Activated CD4-positive, CD25-positive, alpha-beta regulatory T cell treated with anti-CD3 and anti-CD28 coated beads, Interleukin-2, amount 50 U/mL, for 24 hours (primary cell): Measurements from ENCODE around the gene FMNL1.

Experiments used
- ATAC-seq, 2 donors: fragments of 150-1000 bp; cut with Tn5 transposase; one replicate each; pipeline ENCODE4 v1.10.0; 2021; ENCODE audit warnings: mild to moderate bottlenecking in 1 of 2, moderate library complexity in 1 of 2

Gene FMNL1

GRCh38 chr17:45260204-45260783 is 38.6 kb downstream of the FMNL1 start:
- no peak for ATAC-seq

- peak; percentile 84 to 85 for ATAC-seq
Measured at GRCh38 chr17:45261577-45262515, 40.2 kb downstream of the FMNL1 start, which contains the start of gene SPATA32. Gene SPATA32, minus strand, starts transcription at chr17:45262094. Its CDS starts 78 bp downstream, at chr17:45262016.

DNA sequence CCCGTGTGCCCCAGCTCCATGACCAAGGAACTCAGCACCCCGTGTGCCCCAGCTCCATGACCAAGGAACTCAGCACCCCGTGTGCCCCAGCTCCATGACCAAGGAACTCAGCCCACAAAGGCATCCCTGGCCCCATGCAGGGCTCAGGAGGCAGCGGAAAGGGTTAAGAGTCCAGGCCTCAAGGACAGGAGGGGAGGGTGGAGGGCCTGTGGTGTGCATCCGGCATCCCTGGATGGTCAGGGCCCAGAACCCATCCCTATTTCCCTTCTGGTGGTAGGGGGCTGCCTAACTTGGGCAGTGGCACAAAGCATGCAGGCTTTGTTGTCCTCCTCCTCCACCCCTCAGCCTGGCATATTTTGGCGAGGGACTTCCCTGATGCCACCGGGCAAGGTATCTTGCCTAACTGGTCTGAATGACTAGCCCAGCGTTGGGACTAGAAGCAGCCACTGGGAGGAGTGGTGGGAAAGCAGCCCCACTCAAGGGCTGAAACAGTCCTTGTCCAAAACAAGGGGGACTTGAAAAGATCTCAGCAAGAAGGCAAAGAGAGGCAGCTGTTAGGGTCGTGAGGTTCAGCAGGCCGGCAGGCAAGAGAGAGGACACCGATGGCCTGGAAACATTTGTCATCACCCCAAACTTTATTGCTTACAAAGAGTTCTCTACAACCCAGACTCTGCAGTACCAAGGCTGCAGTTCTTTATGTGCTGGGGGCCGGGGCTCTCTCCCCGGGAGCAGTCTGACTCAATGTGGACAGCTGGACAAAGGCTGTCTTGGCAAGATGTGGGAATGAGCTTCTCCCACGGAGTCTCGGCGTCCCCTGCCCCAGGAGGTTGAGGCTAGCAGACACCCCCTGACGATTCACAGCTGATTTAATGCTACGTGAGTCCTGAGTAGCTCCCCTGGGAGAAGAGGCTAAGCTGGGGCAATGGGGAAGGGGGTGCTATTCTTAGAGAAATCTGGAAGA is 41.1 kb downstream of the FMNL1 start:
- ATAC-seq: peak in 1 of 2 donors; percentile 11

DNA sequence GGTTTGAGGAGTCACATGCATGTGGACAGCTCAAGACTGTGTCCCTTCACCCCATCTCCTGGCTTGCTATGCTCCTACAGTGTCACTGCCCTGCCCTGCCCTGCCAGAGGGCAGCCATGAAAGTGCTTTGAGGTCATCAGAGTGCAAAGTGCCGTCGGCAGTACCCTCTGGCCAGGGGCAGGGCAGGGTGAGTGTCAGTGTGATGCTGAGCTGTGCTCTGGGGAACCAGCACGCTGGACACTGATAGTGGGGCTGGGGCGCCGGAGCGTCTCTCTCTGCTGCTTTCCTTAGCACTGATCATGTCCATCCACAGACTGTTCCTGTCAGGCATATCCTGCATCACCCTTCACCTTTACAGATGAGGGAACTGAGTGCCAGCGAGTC is 41.8 kb downstream of the FMNL1 start:
- ATAC-seq: no peak

- ATAC-seq: no peak
Measured at GRCh38 chr17:45264430-45264829, 42.7 kb downstream of the FMNL1 start.

GRCh38 chr17:45264988-45265387 is 43.3 kb downstream of the FMNL1 start:
- ATAC-seq: no peak

DNA sequence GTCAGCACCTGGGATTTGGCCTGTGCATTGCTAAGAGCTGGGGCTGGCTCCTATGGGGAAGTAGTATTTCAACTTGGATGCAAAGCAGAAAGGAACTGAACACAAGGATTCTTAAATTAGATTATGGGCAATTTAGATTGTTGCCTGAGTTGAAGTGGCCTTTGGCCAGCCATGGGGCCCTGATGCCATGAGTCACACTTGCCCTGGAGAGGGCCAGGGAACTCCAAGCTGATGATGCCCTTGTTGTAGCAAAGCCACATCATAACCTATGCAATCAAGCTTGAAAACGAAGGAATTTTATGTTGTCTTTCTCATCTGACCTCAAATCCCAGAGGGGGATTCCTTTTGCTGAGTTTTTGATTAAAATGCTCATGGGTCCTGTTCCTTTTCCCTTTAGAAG is 44.1 kb downstream of the FMNL1 start:
- ATAC-seq: no peak

- no peak for ATAC-seq
Measured at GRCh38 chr17:45266372-45266926, 44.8 kb downstream of the FMNL1 start.

GRCh38 chr17:45267436-45268055 is 45.9 kb downstream of the FMNL1 start:
- no peak for ATAC-seq

GRCh38 chr17:45269912-45270311 is 48.2 kb downstream of the FMNL1 start:
- ATAC-seq: peak; percentile 47 to 48

GRCh38 chr17:45270828-45271418 is 49.2 kb downstream of the FMNL1 start:
- peak; percentile 70 to 71 for ATAC-seq

DNA sequence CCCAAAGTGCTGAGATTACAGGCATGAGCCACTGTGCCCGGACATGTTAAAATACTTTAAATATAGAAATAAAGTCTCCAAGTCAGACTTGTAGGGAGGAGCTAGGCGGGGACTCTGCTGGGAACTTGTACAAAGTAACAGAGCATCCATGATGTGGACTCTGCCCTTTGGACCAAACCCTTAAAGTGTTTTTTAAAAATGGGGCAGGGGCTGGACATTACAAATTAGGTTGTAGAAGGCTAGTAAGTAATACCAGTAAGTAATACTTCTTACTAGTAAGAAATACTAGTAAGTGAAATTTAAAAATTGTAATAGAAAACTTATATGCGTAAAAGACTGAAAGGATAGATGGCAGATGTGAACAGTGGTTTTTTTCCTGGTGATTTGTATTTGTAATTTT is 49.9 kb downstream of the FMNL1 start:
- no peak for ATAC-seq

- no peak for ATAC-seq
Measured at GRCh38 chr17:45273551-45273957, 51.9 kb downstream of the FMNL1 start.

GRCh38 chr17:45274033-45274432 is 52.3 kb downstream of the FMNL1 start:
- ATAC-seq: no peak

- no peak for ATAC-seq
Measured at GRCh38 chr17:45276031-45276430, 54.3 kb downstream of the FMNL1 start.

GRCh38 chr17:45277216-45277849 is 55.6 kb downstream of the FMNL1 start:
- ATAC-seq: peak; percentile 89 to 93

DNA sequence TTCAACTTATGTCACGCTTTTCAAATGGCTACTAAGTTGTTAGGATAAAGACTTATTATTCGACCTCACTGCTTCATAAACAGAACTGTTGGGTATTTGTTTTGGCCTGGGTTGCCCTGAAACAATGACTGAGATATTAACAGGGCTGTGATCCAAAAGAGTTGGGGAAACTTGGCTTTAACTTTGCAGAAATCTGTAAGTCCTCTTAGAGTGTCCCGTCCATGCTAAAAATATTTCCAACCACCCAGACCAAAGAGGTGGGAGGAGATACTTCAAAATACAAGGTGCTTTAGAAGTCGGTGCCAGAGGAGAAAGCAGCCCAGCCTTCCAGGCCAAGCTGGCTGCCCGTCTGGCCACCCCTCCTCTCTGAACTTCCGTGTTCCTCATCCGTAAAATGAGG is 56.3 kb downstream of the FMNL1 start:
- no peak for ATAC-seq

- ATAC-seq: no peak
Measured at GRCh38 chr17:45279898-45280297, 58.2 kb downstream of the FMNL1 start.

DNA sequence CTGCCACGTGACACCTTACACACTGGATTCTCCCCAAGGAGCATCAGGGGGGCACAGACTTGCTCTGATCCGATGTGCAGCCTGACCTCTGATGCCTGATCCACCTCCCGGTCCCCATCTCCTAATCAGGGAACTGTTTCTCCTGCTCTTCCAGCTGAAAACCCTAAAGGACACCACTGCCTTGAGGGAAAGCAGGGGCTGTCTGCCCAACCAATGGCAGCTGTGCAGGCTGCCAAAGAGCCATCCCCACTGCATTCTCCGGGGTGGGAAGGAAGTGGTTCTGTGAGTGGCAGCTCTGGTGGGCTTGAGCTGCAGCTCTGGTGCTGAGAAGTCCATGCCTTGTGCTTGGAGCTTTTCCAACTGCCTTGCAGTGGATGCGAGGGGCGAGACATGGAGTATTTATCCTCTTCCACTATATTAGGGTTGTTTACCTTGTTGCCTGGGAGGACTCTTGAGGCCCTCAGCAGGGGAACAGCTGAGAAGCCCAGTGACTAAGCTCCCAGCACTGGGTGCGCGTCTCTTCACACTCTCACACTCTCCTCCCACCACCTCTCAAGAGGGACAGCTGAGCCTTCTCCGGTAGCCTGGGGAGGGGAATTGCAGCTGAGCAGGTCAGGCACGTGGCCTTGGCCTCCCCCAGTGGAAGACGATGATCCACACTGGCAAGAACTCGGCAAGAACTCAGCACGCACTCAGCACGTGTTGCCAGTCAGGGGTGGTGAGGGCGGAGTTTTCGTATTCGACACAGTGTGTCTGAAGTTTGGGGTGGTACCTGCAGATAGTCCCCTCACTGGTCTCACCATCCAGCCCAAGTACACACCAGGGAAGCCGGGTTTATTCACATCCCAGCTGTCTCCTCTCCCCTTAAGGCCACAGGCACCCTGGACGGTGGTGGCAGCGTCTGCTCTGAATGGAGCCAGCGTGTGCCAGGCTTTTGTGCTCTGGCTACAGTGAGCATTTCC is 61.3 kb downstream of the FMNL1 start:
- no peak for ATAC-seq

DNA sequence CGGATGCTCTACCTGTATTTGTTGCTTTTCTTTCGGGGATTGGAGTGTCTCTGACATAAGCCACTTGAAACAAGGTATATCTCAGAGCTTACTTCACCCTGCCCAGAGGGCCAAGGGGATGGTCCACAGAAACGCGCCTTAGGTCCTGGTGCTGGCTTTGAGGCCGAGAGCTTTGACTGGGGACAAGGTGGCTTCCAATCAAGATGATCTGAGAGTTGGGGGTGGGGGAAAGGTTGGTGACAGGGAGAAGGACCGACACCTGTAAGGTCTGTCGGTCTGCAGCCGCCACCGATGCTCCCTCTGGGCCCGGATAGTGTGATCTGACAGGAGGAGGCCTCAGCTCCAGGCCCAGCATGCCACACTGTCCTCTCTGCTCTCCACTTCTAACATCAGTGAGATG is 62.0 kb downstream of the FMNL1 start:
- ATAC-seq: no peak
